Activated CD4-positive, alpha-beta T cell treated with anti-CD3 and anti-CD28 coated beads for 36 hours (primary cell): ENCODE results near the gene SLC9A8. TPM values are rescaled to one million over a fixed set of nuclear protein-coding genes. Genes with fewer than 3 reads are reported as not detected.

Experiments used
- ATAC-seq: fragments of 200-7000 bp; cut with Tn5 transposase; one replicate; pipeline ENCODE4 v1.10.0; 2021; ENCODE audit warnings: mild to moderate bottlenecking, moderate library complexity
- CTCF ChIA-PET: fragments of 350-600 bp; sonication (Branson Sonifier 250); formaldehyde crosslinking; loops from one replicate; lab custom pipeline; 2021; ENCODE audit warnings: antibody characterized with exemption; lab: Charles Lee
- POLR2A ChIA-PET: fragments of 350-600 bp; sonication (Branson Sonifier 250); formaldehyde crosslinking; loops from one replicate; lab custom pipeline; 2021; ENCODE audit warnings: antibody characterized with exemption, inconsistent platforms; lab: Charles Lee
- DNase-seq: peaks from one replicate; pipeline ENCODE4 v3.0.0-alpha.2; 2020
- H3K27ac Mint-ChIP-seq: one replicate; pipeline ENCODE4 v1.8.0; 2021; ENCODE audit warnings: mixed read lengths
- H3K27me3 Mint-ChIP-seq: one replicate; pipeline ENCODE4 v1.8.0; 2021; ENCODE audit warnings: mixed read lengths
- H3K36me3 Mint-ChIP-seq: one replicate; pipeline ENCODE4 v1.8.0; 2021; ENCODE audit warnings: low read depth, mixed read lengths
- H3K4me1 Mint-ChIP-seq: one replicate; pipeline ENCODE4 v1.8.0; 2021; ENCODE audit warnings: mixed read lengths
- H3K4me3 Mint-ChIP-seq: one replicate; pipeline ENCODE4 v1.8.0; 2021; ENCODE audit warnings: mild to moderate bottlenecking, moderate library complexity, mixed read lengths
- H3K9me3 Mint-ChIP-seq: one replicate; pipeline ENCODE4 v1.8.0; 2021; ENCODE audit warnings: low read depth, mixed read lengths
- intact Hi-C, 2 experiments: fragments of 100-400 bp; cut with DNase I in 1 of 2; cut with micrococcal nuclease in 1 of 2; formaldehyde crosslinking; loops; one replicate each; pipeline versions ENCODE4 v1.14.2 to v1.15.1; 2022 to 2024; cut with DNase I, micrococcal nuclease
- total RNA-seq, 2 experiments: library from RNA; stranded (reverse); gene quantifications; one replicate each; pipeline ENCODE4 v1.2.3, GENCODE V29; 2021

The SLC9A8 gene
- total RNA-seq, 2 experiments from 2014 or later: 12.6 to 16.7 TPM

GRCh38 chr20:49882171-49882970 lies 69.7 kb downstream of the SLC9A8 start:
- Mint-ChIP-seq H3K27ac (no peak overlapping the region), H3K4me3 (no peak overlapping the region), H3K27me3 (no peaks in the 10 kb centered on the region), H3K4me1 (no peaks in the 10 kb centered on the region), H3K9me3 (no peaks in the 10 kb centered on the region), H3K36me3 (peaks cover 13% of the 10 kb centered on the region)
- no peak for DNase-seq
- POLR2A ChIA-PET: no interaction called here
- intact Hi-C loops: no loop called here
- no peak for ATAC-seq
- CTCF ChIA-PET: interaction anchor here (0.6 kb wide), 1 partner anchor 784 kb away, joined by 3 read pairs; no protein-coding TSS in a partner anchor

GRCh38 chr20:49883246-49883802 lies 70.7 kb downstream of the SLC9A8 start:
- POLR2A ChIA-PET: no interaction called here
- intact Hi-C loops: no loop called here
- H3K4me3 Mint-ChIP-seq: no peak overlapping the region
- no peaks in the 10 kb centered on the region for H3K9me3 Mint-ChIP-seq
- H3K27ac Mint-ChIP-seq: no peak overlapping the region
- H3K36me3 Mint-ChIP-seq: peaks cover 18% of the 10 kb centered on the region
- CTCF ChIA-PET: interaction anchor here (1.2 kb wide), 1 partner anchor 271 kb away, joined by 3 read pairs; no protein-coding TSS in a partner anchor
- no peak for DNase-seq
- no peaks in the 10 kb centered on the region for H3K27me3 Mint-ChIP-seq
- H3K4me1 Mint-ChIP-seq: peaks cover 3% of the 10 kb centered on the region
- no peak for ATAC-seq

- Mint-ChIP-seq H3K36me3 (peaks cover 21% of the 10 kb centered on the region), H3K27ac (no peak overlapping the region), H3K4me3 (no peak overlapping the region), H3K9me3 (no peaks in the 10 kb centered on the region), H3K4me1 (peaks cover 3% of the 10 kb centered on the region), H3K27me3 (no peaks in the 10 kb centered on the region)
- intact Hi-C loops: loop anchor here in 1 of 2 experiments (5.0 kb wide), 1 partner anchor 343 kb away; no protein-coding TSS in a partner anchor
- DNase-seq: no peak
- POLR2A ChIA-PET: no interaction called here
- ATAC-seq: no peak
- CTCF ChIA-PET: interaction anchor here (1.1 kb wide), 1 partner anchor 136 kb away, joined by 3 read pairs; no protein-coding TSS in a partner anchor
These were observed 73.1 kb downstream of the SLC9A8 start for GRCh38 chr20:49885558-49886332.

- H3K4me1 Mint-ChIP-seq: peaks cover 3% of the 10 kb centered on the region
- intact Hi-C loops: loop anchor here in 1 of 2 experiments (5.0 kb wide), 1 partner anchor 344 kb away; no protein-coding TSS in a partner anchor
- no peak overlapping the region for H3K27ac Mint-ChIP-seq
- DNase-seq (no peak), ATAC-seq (no peak)
- ChIA-PET CTCF (interaction anchor here (0.7 to 3.3 kb wide), 11 partner anchors 13 to 440 kb away, joined by 3 to 11 read pairs (median 3); partner anchors contain the start of gene RNF114), POLR2A (no interaction called here)
- H3K4me3 Mint-ChIP-seq: no peak overlapping the region
- H3K27me3 Mint-ChIP-seq: no peaks in the 10 kb centered on the region
- H3K36me3 Mint-ChIP-seq: peaks cover 21% of the 10 kb centered on the region
- H3K9me3 Mint-ChIP-seq: no peaks in the 10 kb centered on the region
These were observed 74.1 kb downstream of the SLC9A8 start for GRCh38 chr20:49886571-49887213.

- intact Hi-C loops: loop anchor here (1.0 to 5.0 kb wide), 2 partner anchors 276 to 345 kb away; no protein-coding TSS in a partner anchor
- peaks cover 4% of the 10 kb centered on the region for H3K4me1 Mint-ChIP-seq
- H3K27ac Mint-ChIP-seq: no peak overlapping the region
- no peak for ATAC-seq
- DNase-seq: no peak
- H3K4me3 Mint-ChIP-seq: no peak overlapping the region
- ChIA-PET CTCF (interaction anchor here (0.6 to 3.3 kb wide), 23 partner anchors 13 to 558 kb away, joined by 3 to 11 read pairs (median 4); partner anchors contain the start of genes RNF114 and SPATA2), POLR2A (interaction anchor here (0.6 kb wide), 1 partner anchor 283 kb away, joined by 5 read pairs; no protein-coding TSS in a partner anchor)
- no peaks in the 10 kb centered on the region for H3K9me3 Mint-ChIP-seq
- H3K27me3 Mint-ChIP-seq: no peaks in the 10 kb centered on the region
- peaks cover 21% of the 10 kb centered on the region for H3K36me3 Mint-ChIP-seq
These were observed 74.9 kb downstream of the SLC9A8 start for GRCh38 chr20:49887251-49888211.

- DNase-seq (peak; percentile 77), ATAC-seq (peak; percentile 60)
- intact Hi-C loops: loop anchor here (1.0 to 5.0 kb wide), 2 partner anchors 277 to 346 kb away; no protein-coding TSS in a partner anchor
- H3K27ac Mint-ChIP-seq: peak overlapping the region; percentile 51
- CTCF ChIA-PET: interaction anchor here (0.6 to 3.3 kb wide), 20 partner anchors 11 to 842 kb away, joined by 3 to 11 read pairs (median 4); partner anchors contain the start of genes CSE1L and SPATA2
- peaks cover 20% of the 10 kb centered on the region for H3K36me3 Mint-ChIP-seq
- H3K4me3 Mint-ChIP-seq: no peak overlapping the region
- H3K4me1 Mint-ChIP-seq: peaks cover 13% of the 10 kb centered on the region
- H3K27me3 Mint-ChIP-seq: no peaks in the 10 kb centered on the region
- no peaks in the 10 kb centered on the region for H3K9me3 Mint-ChIP-seq
- POLR2A ChIA-PET: interaction anchor here (0.6 kb wide), 1 partner anchor 284 kb away, joined by 5 read pairs; no protein-coding TSS in a partner anchor
These were observed 75.8 kb downstream of the SLC9A8 start for GRCh38 chr20:49888212-49889000.

GRCh38 chr20:49889001-49889934 lies 76.6 kb downstream of the SLC9A8 start:
- CTCF ChIA-PET: interaction anchor here (0.6 to 3.3 kb wide), 16 partner anchors 10 to 843 kb away, joined by 3 to 11 read pairs (median 4); partner anchors contain the start of genes CSE1L and SPATA2
- no peak overlapping the region for H3K4me3 Mint-ChIP-seq

GRCh38 chr20:49889935-49890333 lies 77.3 kb downstream of the SLC9A8 start:
- H3K27ac Mint-ChIP-seq: no peak overlapping the region
- POLR2A ChIA-PET: no interaction called here

More at GRCh38 chr20:49889001-49889934, 76.6 kb downstream of the SLC9A8 start:
- Mint-ChIP-seq H3K9me3 (no peaks in the 10 kb centered on the region), H3K27ac (no peak overlapping the region), H3K36me3 (peaks cover 16% of the 10 kb centered on the region), H3K27me3 (no peaks in the 10 kb centered on the region), H3K4me1 (peaks cover 22% of the 10 kb centered on the region)
- ATAC-seq (no peak), DNase-seq (no peak)
- POLR2A ChIA-PET: no interaction called here
- intact Hi-C loops: loop anchor here in 1 of 2 experiments (5.0 kb wide), 1 partner anchor 347 kb away; no protein-coding TSS in a partner anchor

More at GRCh38 chr20:49889935-49890333, 77.3 kb downstream of the SLC9A8 start:
- H3K4me1 Mint-ChIP-seq: peaks cover 28% of the 10 kb centered on the region
- peaks cover 13% of the 10 kb centered on the region for H3K36me3 Mint-ChIP-seq
- ATAC-seq (no peak), DNase-seq (peak; percentile 28)
- no peak overlapping the region for H3K4me3 Mint-ChIP-seq
- no peaks in the 10 kb centered on the region for H3K9me3 Mint-ChIP-seq
- no peaks in the 10 kb centered on the region for H3K27me3 Mint-ChIP-seq
- CTCF ChIA-PET: interaction anchor here (1.1 to 1.5 kb wide), 2 partner anchors 12 to 17 kb away, joined by 3 to 7 read pairs; no protein-coding TSS in a partner anchor
- intact Hi-C loops: loop anchor here (5.0 kb wide), 2 partner anchors 37 to 348 kb away; no protein-coding TSS in a partner anchor
